Large intestine (tissue), 3 donors: ENCODE results near the gene CAD. TPM values are rescaled to one million over a fixed set of nuclear protein-coding genes. Genes with fewer than 3 reads are reported as not detected.

Source experiments
- DNase-seq, 2 donors: peaks; one replicate each; pipeline versions ENCODE4 v3.0.0 to v3.0.0-alpha.2; 2013
- H3K27ac ChIP-seq: one replicate; pipeline ENCODE4 v1.5.1; 2013; ENCODE audit warnings: low read length
- H3K27me3 ChIP-seq: 2 replicates; pipeline ENCODE4 v1.6.1; 2013; ENCODE audit warnings: low read length; ENCODE audit not compliant: control insufficient read depth, insufficient read depth
- H3K36me3 ChIP-seq: 2 replicates; pipeline ENCODE4 v1.6.1; 2013; ENCODE audit warnings: low read length; ENCODE audit not compliant: control insufficient read depth, insufficient read depth
- H3K4me1 ChIP-seq: one replicate; pipeline ENCODE4 v1.6.1; 2013; ENCODE audit warnings: low read length; ENCODE audit not compliant: control insufficient read depth, insufficient read depth
- H3K4me3 ChIP-seq: one replicate; pipeline ENCODE4 v1.5.1; 2013; ENCODE audit warnings: low read length
- H3K9me3 ChIP-seq: one replicate; pipeline ENCODE4 v1.6.1; 2013; ENCODE audit warnings: mild to moderate bottlenecking, low read depth, low read length, moderate library complexity; ENCODE audit not compliant: control insufficient read depth
- WGBS: methylation state at CpG from one replicate; pipeline ENCODE4 v1.1.5; 2013; ENCODE audit warnings: low lambda C conversion rate; ENCODE audit not compliant: insufficient coverage; 5-methylcytosine and 5-hydroxymethylcytosine counted together
- polyA plus RNA-seq: library from polyadenylated mRNA; unstranded; fragments of 120-200 nt; gene quantifications from one replicate; pipeline ENCODE4 v1.2.1, GENCODE V29; 2013

CAD gene
- polyA plus RNA-seq, 1 donor: 34.9 TPM

- no CpG with 5 or more reads among the region's 24 CpGs for WGBS
- no peaks in the 10 kb centered on the region for H3K4me1 ChIP-seq
- H3K36me3 ChIP-seq: peaks cover 72% of the 10 kb centered on the region
- no peaks in the 10 kb centered on the region for H3K9me3 ChIP-seq
- H3K27me3 ChIP-seq: no peaks in the 10 kb centered on the region
- no peak overlapping the region for H3K4me3 ChIP-seq
- no peak overlapping the region for H3K27ac ChIP-seq
- DNase-seq: no peak
These were observed 24.8 kb downstream of the CAD start for GRCh38 chr2:27241761-27242613.

- Histone ChIP-seq H3K4me3 (no peak overlapping the region), H3K4me1 (no peaks in the 10 kb centered on the region), H3K27me3 (no peaks in the 10 kb centered on the region), H3K9me3 (no peaks in the 10 kb centered on the region), H3K36me3 (peaks cover 67% of the 10 kb centered on the region), H3K27ac (no peak overlapping the region)
- no peak for DNase-seq
- WGBS: no CpG with 5 or more reads among the region's 16 CpGs
These were observed 25.4 kb downstream of the CAD start for GRCh38 chr2:27242614-27242951.

- WGBS: 86% methylated on average over 1 of the region's 19 CpGs
- Histone ChIP-seq H3K27me3 (peaks cover 3% of the 10 kb centered on the region), H3K9me3 (no peaks in the 10 kb centered on the region), H3K36me3 (peaks cover 57% of the 10 kb centered on the region), H3K4me3 (no peak overlapping the region), H3K4me1 (no peaks in the 10 kb centered on the region), H3K27ac (no peak overlapping the region)
- DNase-seq: peak in 1 of 2 donors; percentile 19
These were observed 26.4 kb downstream of the CAD start for GRCh38 chr2:27243391-27244130.

GRCh38 chr2:27245116-27245515, 27.9 kb downstream of the CAD start:
- Histone ChIP-seq H3K27ac (no peak overlapping the region), H3K36me3 (peaks cover 43% of the 10 kb centered on the region), H3K9me3 (no peaks in the 10 kb centered on the region), H3K27me3 (peaks cover 15% of the 10 kb centered on the region), H3K4me1 (peaks cover 4% of the 10 kb centered on the region), H3K4me3 (no peak overlapping the region)
- WGBS: 84% methylated on average over 4 of the region's 10 CpGs
- no peak for DNase-seq

- Histone ChIP-seq H3K27me3 (peaks cover 20% of the 10 kb centered on the region), H3K36me3 (peaks cover 38% of the 10 kb centered on the region), H3K4me3 (no peak overlapping the region), H3K27ac (no peak overlapping the region), H3K4me1 (peaks cover 9% of the 10 kb centered on the region), H3K9me3 (no peaks in the 10 kb centered on the region)
- 95% methylated on average over 3 of the region's 4 CpGs for WGBS
- DNase-seq: no peak
These were observed 28.5 kb downstream of the CAD start for GRCh38 chr2:27245626-27246025.

GRCh38 chr2:27247893-27248292, 30.7 kb downstream of the CAD start:
- Histone ChIP-seq H3K36me3 (peaks cover 15% of the 10 kb centered on the region), H3K4me1 (peaks cover 9% of the 10 kb centered on the region), H3K27ac (no peak overlapping the region), H3K4me3 (no peak overlapping the region), H3K27me3 (peaks cover 32% of the 10 kb centered on the region), H3K9me3 (no peaks in the 10 kb centered on the region)
- WGBS: no CpG with 5 or more reads among the region's 4 CpGs
- DNase-seq: no peak

- Histone ChIP-seq H3K4me3 (no peak overlapping the region), H3K27ac (no peak overlapping the region), H3K27me3 (peaks cover 37% of the 10 kb centered on the region), H3K36me3 (peaks cover 1% of the 10 kb centered on the region), H3K4me1 (peaks cover 9% of the 10 kb centered on the region), H3K9me3 (no peaks in the 10 kb centered on the region)
- whole genome bisulfite sequencing: no CpG with 5 or more reads among the region's 12 CpGs
- no peak for DNase-seq
These were observed 32.2 kb downstream of the CAD start for GRCh38 chr2:27249159-27249890.

GRCh38 chr2:27249891-27250651, 32.9 kb downstream of the CAD start:
- H3K27me3 ChIP-seq: peaks cover 45% of the 10 kb centered on the region
- H3K4me1 ChIP-seq: peaks cover 9% of the 10 kb centered on the region
- WGBS: no CpG with 5 or more reads among the region's 22 CpGs
- peak; percentile 26 to 27 for DNase-seq
- no peaks in the 10 kb centered on the region for H3K36me3 ChIP-seq
- no peak overlapping the region for H3K27ac ChIP-seq
- H3K4me3 ChIP-seq: no peak overlapping the region
- H3K9me3 ChIP-seq: no peaks in the 10 kb centered on the region

- Histone ChIP-seq H3K27me3 (peaks cover 48% of the 10 kb centered on the region), H3K36me3 (no peaks in the 10 kb centered on the region), H3K9me3 (no peaks in the 10 kb centered on the region), H3K4me1 (peaks cover 9% of the 10 kb centered on the region), H3K4me3 (no peak overlapping the region), H3K27ac (no peak overlapping the region)
- DNase-seq: no peak
- WGBS: no CpG with 5 or more reads among the region's 13 CpGs
These were observed 33.6 kb downstream of the CAD start for GRCh38 chr2:27250652-27251379.
